Activated gamma-delta T cell treated with anti-CD3 and anti-CD28 coated beads, Interleukin-2, amount 50 U/mL, for 16 hours (primary cell): ENCODE measurements around the gene CLPX.
"Not testable (repeated sequence)": the region's sequence is repeated elsewhere in the genome, so short reads cannot be mapped to it uniquely, and the experiment has no call there.

Source experiments
- DNase-seq: peaks from one replicate; pipeline ENCODE4 v3.0.0-alpha.2; 2020; ENCODE audit warnings: low read depth

CLPX gene

GRCh38 chr15:65184868-65185717, at the start of gene CLPX:
Gene CLPX, minus strand, starts transcription at chr15:65185342. Its CDS starts 189 bp downstream, at chr15:65185153.
- peak; percentile 80 for DNase-seq

GRCh38 chr15:65233696-65234095, 48.6 kb upstream of the CLPX start:
- no peak for DNase-seq

- DNase-seq: no peak
Observed at GRCh38 chr15:65232520-65232919, 47.4 kb upstream of the CLPX start.

GRCh38 chr15:65231306-65231705, 46.2 kb upstream of the CLPX start:
- DNase-seq: no peak

GRCh38 chr15:65226901-65227300, 41.8 kb upstream of the CLPX start:
- DNase-seq: not testable (repeated sequence)

- DNase-seq: no peak
Observed at GRCh38 chr15:65226221-65226620, 41.1 kb upstream of the CLPX start.

GRCh38 chr15:65223996-65224395, 38.9 kb upstream of the CLPX start:
- no peak for DNase-seq

GRCh38 chr15:65222891-65223290, 37.7 kb upstream of the CLPX start:
- no peak for DNase-seq

GRCh38 chr15:65221697-65222096, 36.6 kb upstream of the CLPX start:
- DNase-seq: no peak

- DNase-seq: no peak
Observed at GRCh38 chr15:65219137-65219536, 34.0 kb upstream of the CLPX start.

GRCh38 chr15:65217526-65218482, 32.7 kb upstream of the CLPX start:
- DNase-seq: no peak

GRCh38 chr15:65215496-65215895, 30.4 kb upstream of the CLPX start:
- DNase-seq: no peak

GRCh38 chr15:65214010-65214409, 28.9 kb upstream of the CLPX start:
- DNase-seq: no peak

GRCh38 chr15:65213241-65213640, 28.1 kb upstream of the CLPX start:
- DNase-seq: no peak

GRCh38 chr15:65212097-65212496, 27.0 kb upstream of the CLPX start:
- no peak for DNase-seq

- DNase-seq: no peak
Observed at GRCh38 chr15:65211482-65211982, 26.4 kb upstream of the CLPX start.

- no peak for DNase-seq
Observed at GRCh38 chr15:65210770-65211481, 25.8 kb upstream of the CLPX start, which contains the start of gene CILP. Gene CILP, minus strand, starts transcription at chr15:65211473. Its CDS starts 1,718 bp downstream, at chr15:65209755.

GRCh38 chr15:65209701-65210643, 24.8 kb upstream of the CLPX start:
- no peak for DNase-seq

GRCh38 chr15:65208647-65209046, 23.5 kb upstream of the CLPX start:
- no peak for DNase-seq

- no peak for DNase-seq
Observed at GRCh38 chr15:65207280-65207840, 22.2 kb upstream of the CLPX start.
